HG02884 (cell line): ENCODE data around the gene DRG2.

Source experiments
- ATAC-seq: cut with Tn5 transposase; IDR thresholded peaks from one replicate; pipeline ENCODE4 v1.9.1; 2021; ENCODE audit warnings: mild to moderate bottlenecking, moderate library complexity; ENCODE audit not compliant: unreplicated experiment

DRG2 gene

GRCh38 chr17:18087610-18088491 lies at the start of gene DRG2:
DRG2 (plus strand) TSS chr17:18087948; CDS start chr17:18088024, 76 bp downstream.
- peak; percentile 74 for ATAC-seq

- no peak for ATAC-seq
Observed at GRCh38 chr17:18038149-18038850, 49.4 kb upstream of the DRG2 start.

GRCh38 chr17:18038861-18039534 lies 48.8 kb upstream of the DRG2 start, which contains the start of the genes ATPAF2 and GID4:
ATPAF2 (minus strand) TSS chr17:18039168; CDS start chr17:18039013, 155 bp downstream.
GID4 (plus strand) TSS chr17:18039408; CDS start chr17:18039465, 57 bp downstream.
- ATAC-seq = peak; percentile 84

GRCh38 chr17:18039535-18040260 lies 48.0 kb upstream of the DRG2 start:
- peak; percentile 18 for ATAC-seq

- no peak for ATAC-seq
Observed at GRCh38 chr17:18040261-18040858, 47.4 kb upstream of the DRG2 start.

- no peak for ATAC-seq
Observed at GRCh38 chr17:18041776-18042175, 46.0 kb upstream of the DRG2 start.

GRCh38 chr17:18042983-18043382 lies 44.8 kb upstream of the DRG2 start:
- no peak for ATAC-seq

- no peak for ATAC-seq
Observed at GRCh38 chr17:18043491-18043890, 44.3 kb upstream of the DRG2 start.

- no peak for ATAC-seq
Observed at GRCh38 chr17:18044609-18045008, 43.1 kb upstream of the DRG2 start.

- no peak for ATAC-seq
Observed at GRCh38 chr17:18045691-18046350, 41.9 kb upstream of the DRG2 start.

GRCh38 chr17:18055597-18055996 lies 32.2 kb upstream of the DRG2 start:
- no peak for ATAC-seq

GRCh38 chr17:18056214-18056613 lies 31.5 kb upstream of the DRG2 start:
- ATAC-seq = no peak

- ATAC-seq = no peak
Observed at GRCh38 chr17:18059283-18059682, 28.5 kb upstream of the DRG2 start.

GRCh38 chr17:18064053-18064452 lies 23.7 kb upstream of the DRG2 start:
- ATAC-seq = no peak

GRCh38 chr17:18065546-18065945 lies 22.2 kb upstream of the DRG2 start:
- no peak for ATAC-seq

- ATAC-seq = no peak
Observed at GRCh38 chr17:18066866-18067265, 20.9 kb upstream of the DRG2 start.

- no peak for ATAC-seq
Observed at GRCh38 chr17:18069101-18069500, 18.6 kb upstream of the DRG2 start.

- no peak for ATAC-seq
Observed at GRCh38 chr17:18070861-18071340, 16.8 kb upstream of the DRG2 start.

GRCh38 chr17:18071751-18072150 lies 16.0 kb upstream of the DRG2 start:
- no peak for ATAC-seq
